ELF-1 (cell line): ENCODE measurements around the gene GJD4.

Experiments used
- DNase-seq: peaks from one replicate; pipeline ENCODE4 v3.0.0-alpha.2; 2016; ENCODE audit warnings: low read depth, low spot score

GJD4 gene

GRCh38 chr10:35657621-35658020 lies 52.5 kb downstream of the GJD4 start:
- DNase-seq: no peak
